ENCODE results near the gene HNRNPR. TPM values are rescaled to one million over a fixed set of nuclear protein-coding genes. Genes with fewer than 3 reads are reported as not detected.

HNRNPR gene
- total and polyA plus RNA-seq, 2 of the 8 experiments (the other 6 are each of a cell fraction or from before 2014, with no cell fraction given): 110 to 214 TPM

DNA sequence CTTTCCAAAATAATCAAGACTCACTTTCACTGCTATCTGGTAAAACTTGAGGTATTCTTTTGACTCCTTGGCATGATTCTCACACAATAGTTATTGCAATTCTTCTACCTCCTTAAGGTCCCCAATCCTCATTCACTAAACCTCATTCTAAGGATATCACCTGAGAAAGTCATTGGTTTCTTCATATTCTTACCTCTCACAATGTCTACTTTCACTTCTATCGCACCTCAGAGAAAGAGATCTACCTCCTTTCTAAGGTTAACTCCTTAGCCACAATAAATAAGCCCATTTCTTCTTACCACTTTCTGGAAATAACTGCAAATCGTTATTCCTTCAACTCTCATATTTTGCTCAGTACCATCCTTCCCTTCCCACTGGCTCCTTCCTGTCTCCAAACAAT lies 18.7 kb downstream of the HNRNPR start:
- Histone ChIP-seq H2BK120ac (replicated peaks; ENCODE audit: low read depth, low read length) (no peak overlapping the region), H3K23ac (ENCODE audit: insufficient read length) (no peak overlapping the region), H4K91ac (replicated peaks; ENCODE audit: insufficient read length, low read length) (no peak overlapping the region), H3K27ac (ENCODE audit: low read depth, low read length) (no peak overlapping the region), H2BK12ac (ENCODE audit: low read depth, low read length) (no peak overlapping the region), H3K79me1 (ENCODE audit: low read depth, low read length) (peaks cover 3% of the 10 kb centered on the region; the same call in 1 of the 2 replicates), H2BK5ac (ENCODE audit: low read depth, low read length) (no peak overlapping the region), H4K20me1 (replicated peaks in 1 of 2; ENCODE audit: control insufficient read depth in 1 of 2, insufficient read depth in 2 of 2, low read length in 2 of 2) (peaks cover 5 to 21% of the 10 kb centered on the region in 2 experiments), H3K4me1 (replicated peaks in 1 of 4; ENCODE audit: control insufficient read depth in 3 of 4, insufficient read depth in 4 of 4, low read length in 3 of 4) (no peaks in the 10 kb centered on the region), H3K36me3 (ENCODE audit: control insufficient read depth in 2 of 4, insufficient read depth in 4 of 4, low read length in 3 of 4) (peaks cover 11 to 78% (median 38%) of the 10 kb centered on the region in 4 experiments), H3K9me3 (ENCODE audit: insufficient read depth in 2 of 2, low read depth in 1 of 2, low read length in 1 of 2) (no peaks in the 10 kb centered on the region), H2AK5ac (ENCODE audit: low read depth, low read length) (no peak overlapping the region), H2AFZ (ENCODE audit: low read length) (no peak overlapping the region), H4K5ac (ENCODE audit: insufficient read length, low read depth, low read length) (no peak overlapping the region), H3K9ac (replicated peaks in 1 of 4; ENCODE audit: extremely low read depth in 1 of 4, low read depth in 3 of 4, low read length in 3 of 4) (no peak overlapping the region), H3K56ac (replicated peaks; ENCODE audit: insufficient read length, low read depth, low read length) (no peak overlapping the region), H3K23me2 (ENCODE audit: low read depth, low read length) (peaks cover 2% of the 10 kb centered on the region; the same call in 1 of the 2 replicates), H3K27me3 (replicated peaks in 1 of 4; ENCODE audit: control insufficient read depth in 3 of 4, extremely low read depth in 1 of 4, insufficient read depth in 3 of 4, low read length in 3 of 4) (no peaks in the 10 kb centered on the region), H2BK15ac (ENCODE audit: low read length) (no peak overlapping the region), H3K4me3 (ENCODE audit: extremely low read depth in 1 of 4, insufficient read depth in 2 of 4, low read depth in 3 of 4, low read length in 4 of 4) (no peak overlapping the region), H4K8ac (ENCODE audit: extremely low read depth, insufficient read depth, low read length) (no peak overlapping the region), H3K18ac (ENCODE audit: extremely low read depth, low read length) (no peak overlapping the region), H3K4ac (replicated peaks; ENCODE audit: insufficient read length, low read depth, low read length) (no peak overlapping the region), H3K14ac (ENCODE audit: insufficient read length) (no peak overlapping the region), H2BK20ac (ENCODE audit: low read length) (no peak overlapping the region), H3K79me2 (ENCODE audit: control insufficient read depth in 1 of 2, insufficient read depth in 2 of 2, low read length in 2 of 2) (peaks cover 0 to 49% of the 10 kb centered on the region in 2 experiments; a peak in 3 of 4 replicates), H3K4me2 (ENCODE audit: insufficient read depth in 1 of 2, low read depth in 2 of 2, low read length in 2 of 2) (no peak overlapping the region)
- ChIA-PET POLR2A (ENCODE audit: partially characterized antibody) (no interaction called here), CTCF (ENCODE audit: partially characterized antibody) (no interaction called here)
- no peak for DNase-seq (ENCODE audit: low read depth in 1 of 2, low spot score in 2 of 2)
- FAIRE-seq: no peak
- WGBS, 2 experiments (ENCODE audit: extremely low coverage in 1 of 2, insufficient coverage in 1 of 2, insufficient read length in 1 of 2, insufficient replicate concordance in 2 of 2, low coverage in 1 of 2, low lambda C conversion rate in 2 of 2, missing lambda C conversion rate in 1 of 2): 87 to 100% methylated on average over 1 to 2 of the region's 2 CpGs
- no peak for TF ChIP-seq JUN (IDR thresholded peaks at IDR 0.05; ENCODE audit: low read depth, low read length)
- no peak for TF ChIP-seq MAFK (IDR thresholded peaks at IDR 0.05; ENCODE audit: low read depth, low read length)
- TF ChIP-seq, protein P1, sequence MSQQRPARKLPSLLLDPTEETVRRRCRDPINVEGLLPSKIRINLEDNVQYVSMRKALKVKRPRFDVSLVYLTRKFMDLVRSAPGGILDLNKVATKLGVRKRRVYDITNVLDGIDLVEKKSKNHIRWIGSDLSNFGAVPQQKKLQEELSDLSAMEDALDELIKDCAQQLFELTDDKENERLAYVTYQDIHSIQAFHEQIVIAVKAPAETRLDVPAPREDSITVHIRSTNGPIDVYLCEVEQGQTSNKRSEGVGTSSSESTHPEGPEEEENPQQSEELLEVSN (IDR thresholded peaks at IDR 0.05): no peak
- TF ChIP-seq, protein P2, sequence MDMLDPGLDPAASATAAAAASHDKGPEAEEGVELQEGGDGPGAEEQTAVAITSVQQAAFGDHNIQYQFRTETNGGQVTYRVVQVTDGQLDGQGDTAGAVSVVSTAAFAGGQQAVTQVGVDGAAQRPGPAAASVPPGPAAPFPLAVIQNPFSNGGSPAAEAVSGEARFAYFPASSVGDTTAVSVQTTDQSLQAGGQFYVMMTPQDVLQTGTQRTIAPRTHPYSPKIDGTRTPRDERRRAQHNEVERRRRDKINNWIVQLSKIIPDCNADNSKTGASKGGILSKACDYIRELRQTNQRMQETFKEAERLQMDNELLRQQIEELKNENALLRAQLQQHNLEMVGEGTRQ (IDR thresholded peaks at IDR 0.05; ENCODE audit: low read length): no peak
- no peak for TF ChIP-seq TAF1 (IDR thresholded peaks at IDR 0.05; ENCODE audit: low read depth, low read length)
- no peak for TF ChIP-seq RAD21 (IDR thresholded peaks at IDR 0.05 in 1 of 2, conservative IDR thresholded peaks at IDR 0.05 in 1 of 2; ENCODE audit: low read depth in 2 of 2, low read length in 2 of 2)
- no peak for TF ChIP-seq CBX5 (IDR thresholded peaks at IDR 0.05; ENCODE audit: low read depth, low read length)
- TF ChIP-seq SP1 (IDR thresholded peaks at IDR 0.05; ENCODE audit: low read depth, low read length): no peak
- no peak for TF ChIP-seq SAP30 (IDR thresholded peaks at IDR 0.05; ENCODE audit: insufficient read depth, insufficient replicate concordance, low read length)
- TF ChIP-seq, protein P3, sequence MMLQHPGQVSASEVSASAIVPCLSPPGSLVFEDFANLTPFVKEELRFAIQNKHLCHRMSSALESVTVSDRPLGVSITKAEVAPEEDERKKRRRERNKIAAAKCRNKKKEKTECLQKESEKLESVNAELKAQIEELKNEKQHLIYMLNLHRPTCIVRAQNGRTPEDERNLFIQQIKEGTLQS (IDR thresholded peaks at IDR 0.05; ENCODE audit: insufficient read depth, low read depth, low read length): no peak
- no peak for TF ChIP-seq SIN3A (conservative IDR thresholded peaks at IDR 0.05 in 1 of 2, IDR thresholded peaks at IDR 0.05 in 1 of 2; ENCODE audit: low read depth in 1 of 2, low read length in 2 of 2)
